HepG2 (cell line): Measurements from ENCODE around the gene CLCNKA. TPM values are rescaled to one million over a fixed set of nuclear protein-coding genes. Genes with fewer than 3 reads are reported as not detected.

ENCODE experiments used
- BORCS8-MEF2B ChIP-seq: sonication (generic); formaldehyde crosslinking; IDR thresholded peaks from 2 replicates; pipeline ENCODE4 v1.8.0; 2022; ENCODE audit warnings: mild to moderate bottlenecking, missing genetic modification reagents
- MAFK ChIP-seq, 2 experiments: IDR thresholded peaks in 1 of 2; conservative IDR thresholded peaks in 1 of 2; 2 replicates each; pipeline ENCODE4 v1.6.1; 2011; ENCODE audit warnings: improper control_type of control experiment in 2 of 2, low read length in 2 of 2
- MEIS1 ChIP-seq: sonication (generic); formaldehyde crosslinking; IDR thresholded peaks from 2 replicates; pipeline ENCODE4 v1.9.0; 2021; ENCODE audit warnings: mild to moderate bottlenecking, missing genetic modification reagents, moderate library complexity, borderline replicate concordance
- NCOA5 ChIP-seq: sonication (generic); formaldehyde crosslinking; IDR thresholded peaks from 2 replicates; pipeline ENCODE4 v1.4.0; 2020; ENCODE audit warnings: missing genetic modification reagents
- POLR2AphosphoS2 ChIP-seq: IDR thresholded peaks from 2 replicates; pipeline ENCODE4 v1.6.1; 2011; ENCODE audit warnings: low read depth, low read length, improper control_type of control experiment
- SMAD3 ChIP-seq: sonication (generic); formaldehyde crosslinking; IDR thresholded peaks from 2 replicates; pipeline ENCODE4 v1.4.0; 2020; ENCODE audit warnings: missing genetic modification reagents
- SOX5 ChIP-seq: IDR thresholded peaks from 2 replicates; pipeline ENCODE4 v1.6.1; 2016; ENCODE audit warnings: borderline replicate concordance
- TBX3 ChIP-seq: fragments of 450-650 bp; IDR thresholded peaks from 2 replicates; pipeline ENCODE4 v1.6.1; 2017; ENCODE audit warnings: antibody characterized with exemption, mild to moderate bottlenecking, inconsistent platforms, borderline replicate concordance
- TEAD2 ChIP-seq: sonication (generic); formaldehyde crosslinking; IDR thresholded peaks from 2 replicates; pipeline ENCODE4 v1.9.0; 2021; ENCODE audit warnings: missing genetic modification reagents
- TEAD3 ChIP-seq: optimal IDR thresholded peaks from 2 replicates; pipeline ENCODE3; 2016; ENCODE audit warnings: borderline replicate concordance
- TOPORS ChIP-seq: sonication (generic); formaldehyde crosslinking; IDR thresholded peaks from 2 replicates; pipeline ENCODE4 v1.8.0; 2023; ENCODE audit warnings: mild to moderate bottlenecking, missing genetic modification reagents
- ZFP41 ChIP-seq: sonication (generic); formaldehyde crosslinking; IDR thresholded peaks from 2 replicates; pipeline ENCODE4 v1.4.0; 2020; ENCODE audit warnings: mild to moderate bottlenecking, missing genetic modification reagents, borderline replicate concordance
- ZFX ChIP-seq: sonication (generic); formaldehyde crosslinking; IDR thresholded peaks from 2 replicates; pipeline ENCODE4 v1.4.0; 2020; ENCODE audit warnings: mild to moderate bottlenecking, low read depth, missing genetic modification reagents, moderate library complexity
- ZMYM3 ChIP-seq: sonication (generic); formaldehyde crosslinking; IDR thresholded peaks from 2 replicates; pipeline ENCODE4 v1.5.1; 2020; ENCODE audit warnings: mild to moderate bottlenecking, missing genetic modification reagents
- ZNF101 ChIP-seq: sonication (generic); formaldehyde crosslinking; IDR thresholded peaks from 2 replicates; pipeline ENCODE4 v1.4.0; 2020; ENCODE audit warnings: mild to moderate bottlenecking, low read depth, missing genetic modification reagents, borderline replicate concordance
- ZNF549 ChIP-seq: sonication (generic); formaldehyde crosslinking; IDR thresholded peaks from 2 replicates; pipeline ENCODE4 v1.5.0; 2020; ENCODE audit warnings: missing genetic modification reagents
- ZNF782 ChIP-seq: sonication (generic); formaldehyde crosslinking; IDR thresholded peaks from 2 replicates; pipeline ENCODE4 v1.4.0; 2020; ENCODE audit warnings: missing genetic modification reagents, mild to moderate bottlenecking, borderline replicate concordance
- polyA plus RNA-seq, 8 experiments: library from polyadenylated mRNA; depleted of rRNA in 3 of 8; stranded (reverse) in 7 of 8; unstranded in 1 of 8; fragments of >200 nt; fragmentation: Illumina TruSeq in 4 of 8; extraction: Trizol in 4 of 8; gene quantifications; 2 replicates each; pipeline versions ENCODE4 v1.2.1 to v1.2.3, GENCODE V29; 2011 to 2016; ENCODE audit warnings: low read depth in 4 of 8, missing spikeins in 1 of 8, mixed read lengths in 1 of 8; ENCODE audit not compliant: insufficient read depth in 1 of 8
- total RNA-seq, 5 experiments: library from RNA; depleted of rRNA; stranded (reverse); fragments of >200 nt; fragmentation: Illumina TruSeq; extraction: Trizol; gene quantifications; 2 replicates each; pipeline ENCODE4 v1.2.3, GENCODE V29; 2016; ENCODE audit warnings: low read depth in 1 of 5
- TF ChIP-seq, protein P1 (sequence below), 2 experiments: fragments of 450-650 bp in 1 of 2; sonication (generic) in 1 of 2; formaldehyde crosslinking; IDR thresholded peaks; 2 replicates each; pipeline versions ENCODE4 v1.5.0 to v1.8.0; 2020 to 2022; ENCODE audit warnings: mild to moderate bottlenecking in 1 of 2, missing genetic modification reagents in 1 of 2
- TF ChIP-seq, protein P2 (sequence below): sonication (generic); formaldehyde crosslinking; conservative IDR thresholded peaks from 2 replicates; pipeline ENCODE4 v1.8.0; 2022; ENCODE audit warnings: missing genetic modification reagents
- TF ChIP-seq, protein P3 (sequence below): sonication (generic); formaldehyde crosslinking; IDR thresholded peaks from 2 replicates; pipeline ENCODE4 v1.5.1; 2020; ENCODE audit warnings: missing genetic modification reagents, mild to moderate bottlenecking, borderline replicate concordance
- TF ChIP-seq, protein P4 (sequence below): sonication (generic); formaldehyde crosslinking; IDR thresholded peaks from 2 replicates; pipeline ENCODE4 v1.8.0; 2022; ENCODE audit warnings: missing genetic modification reagents, low read depth, mild to moderate bottlenecking, borderline replicate concordance
- TF ChIP-seq, protein P5 (sequence below): sonication (generic); formaldehyde crosslinking; IDR thresholded peaks from 2 replicates; pipeline ENCODE4 v1.4.0; 2020; ENCODE audit warnings: missing genetic modification reagents
- TF ChIP-seq, protein P6 (sequence below): sonication (generic); formaldehyde crosslinking; IDR thresholded peaks from 2 replicates; pipeline ENCODE4 v1.4.0; 2020; ENCODE audit warnings: mild to moderate bottlenecking, missing genetic modification reagents

The CLCNKA gene
- total and polyA plus RNA-seq, 2 of the 13 experiments (the other 11 are each of a cell fraction or from before 2014, with no cell fraction given), result 0.03 TPM; not detected in 1

DNA sequence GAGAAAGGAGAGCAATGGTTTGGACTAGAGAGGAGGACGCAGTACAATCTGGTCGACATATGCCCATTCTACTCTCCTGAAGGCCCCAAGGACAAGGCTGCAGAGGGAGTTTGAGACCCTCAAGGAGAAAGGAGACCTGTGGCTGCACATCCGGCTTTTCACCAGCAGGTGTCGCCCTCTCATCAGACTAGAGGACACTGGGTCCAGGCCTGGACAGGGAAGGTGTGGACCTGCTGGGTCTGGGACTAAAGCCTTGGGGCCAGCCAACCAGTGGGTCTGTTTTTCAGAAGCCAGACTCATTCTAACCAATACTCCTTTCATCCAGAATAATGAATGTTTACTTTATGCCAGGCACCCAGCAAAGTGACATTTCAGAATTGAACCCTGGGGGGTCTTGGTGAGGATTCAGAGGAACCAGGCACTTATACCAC, 12.8 kb upstream of the CLCNKA start (continued):
- TF ChIP-seq ZFX (CRISPR knock-in tag) (peak; percentile 43), POLR2AphosphoS2 (no peak), ZFP41 (no peak), ZNF549 (CRISPR knock-in tag) (no peak), BORCS8-MEF2B (CRISPR knock-in tag) (peak; percentile 51; the same call in 1 of the 2 replicates), ZNF782 (CRISPR knock-in tag) (no peak), SMAD3 (CRISPR knock-in tag) (0 out of 2 replicates have a peak, but pooled peaks have one; percentile 52), TEAD3 (no peak), NCOA5 (CRISPR knock-in tag) (no peak), TBX3 (no peak), TEAD2 (CRISPR knock-in tag) (no peak), SOX5 (CRISPR knock-in tag) (no peak), TOPORS (CRISPR knock-in tag) (no peak), MAFK (conservative IDR thresholded peaks at IDR 0.05 in 1 of 2, IDR thresholded peaks at IDR 0.05 in 1 of 2; ENCODE audit: low read length in 2 of 2) (no peak), ZMYM3 (CRISPR knock-in tag) (no peak), MEIS1 (no peak), ZNF101 (CRISPR knock-in tag) (no peak)
- TF ChIP-seq, protein P1, sequence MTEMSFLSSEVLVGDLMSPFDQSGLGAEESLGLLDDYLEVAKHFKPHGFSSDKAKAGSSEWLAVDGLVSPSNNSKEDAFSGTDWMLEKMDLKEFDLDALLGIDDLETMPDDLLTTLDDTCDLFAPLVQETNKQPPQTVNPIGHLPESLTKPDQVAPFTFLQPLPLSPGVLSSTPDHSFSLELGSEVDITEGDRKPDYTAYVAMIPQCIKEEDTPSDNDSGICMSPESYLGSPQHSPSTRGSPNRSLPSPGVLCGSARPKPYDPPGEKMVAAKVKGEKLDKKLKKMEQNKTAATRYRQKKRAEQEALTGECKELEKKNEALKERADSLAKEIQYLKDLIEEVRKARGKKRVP (CRISPR knock-in tag; IDR thresholded peaks at IDR 0.05), result no peak
- TF ChIP-seq, protein P2, sequence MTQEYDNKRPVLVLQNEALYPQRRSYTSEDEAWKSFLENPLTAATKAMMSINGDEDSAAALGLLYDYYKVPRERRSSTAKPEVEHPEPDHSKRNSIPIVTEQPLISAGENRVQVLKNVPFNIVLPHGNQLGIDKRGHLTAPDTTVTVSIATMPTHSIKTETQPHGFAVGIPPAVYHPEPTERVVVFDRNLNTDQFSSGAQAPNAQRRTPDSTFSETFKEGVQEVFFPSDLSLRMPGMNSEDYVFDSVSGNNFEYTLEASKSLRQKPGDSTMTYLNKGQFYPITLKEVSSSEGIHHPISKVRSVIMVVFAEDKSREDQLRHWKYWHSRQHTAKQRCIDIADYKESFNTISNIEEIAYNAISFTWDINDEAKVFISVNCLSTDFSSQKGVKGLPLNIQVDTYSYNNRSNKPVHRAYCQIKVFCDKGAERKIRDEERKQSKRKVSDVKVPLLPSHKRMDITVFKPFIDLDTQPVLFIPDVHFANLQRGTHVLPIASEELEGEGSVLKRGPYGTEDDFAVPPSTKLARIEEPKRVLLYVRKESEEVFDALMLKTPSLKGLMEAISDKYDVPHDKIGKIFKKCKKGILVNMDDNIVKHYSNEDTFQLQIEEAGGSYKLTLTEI, result no peak
- TF ChIP-seq, protein P3, sequence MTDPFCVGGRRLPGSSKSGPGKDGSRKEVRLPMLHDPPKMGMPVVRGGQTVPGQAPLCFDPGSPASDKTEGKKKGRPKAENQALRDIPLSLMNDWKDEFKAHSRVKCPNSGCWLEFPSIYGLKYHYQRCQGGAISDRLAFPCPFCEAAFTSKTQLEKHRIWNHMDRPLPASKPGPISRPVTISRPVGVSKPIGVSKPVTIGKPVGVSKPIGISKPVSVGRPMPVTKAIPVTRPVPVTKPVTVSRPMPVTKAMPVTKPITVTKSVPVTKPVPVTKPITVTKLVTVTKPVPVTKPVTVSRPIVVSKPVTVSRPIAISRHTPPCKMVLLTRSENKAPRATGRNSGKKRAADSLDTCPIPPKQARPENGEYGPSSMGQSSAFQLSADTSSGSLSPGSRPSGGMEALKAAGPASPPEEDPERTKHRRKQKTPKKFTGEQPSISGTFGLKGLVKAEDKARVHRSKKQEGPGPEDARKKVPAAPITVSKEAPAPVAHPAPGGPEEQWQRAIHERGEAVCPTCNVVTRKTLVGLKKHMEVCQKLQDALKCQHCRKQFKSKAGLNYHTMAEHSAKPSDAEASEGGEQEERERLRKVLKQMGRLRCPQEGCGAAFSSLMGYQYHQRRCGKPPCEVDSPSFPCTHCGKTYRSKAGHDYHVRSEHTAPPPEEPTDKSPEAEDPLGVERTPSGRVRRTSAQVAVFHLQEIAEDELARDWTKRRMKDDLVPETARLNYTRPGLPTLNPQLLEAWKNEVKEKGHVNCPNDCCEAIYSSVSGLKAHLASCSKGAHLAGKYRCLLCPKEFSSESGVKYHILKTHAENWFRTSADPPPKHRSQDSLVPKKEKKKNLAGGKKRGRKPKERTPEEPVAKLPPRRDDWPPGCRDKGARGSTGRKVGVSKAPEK, result no peak
- TF ChIP-seq, protein P4, sequence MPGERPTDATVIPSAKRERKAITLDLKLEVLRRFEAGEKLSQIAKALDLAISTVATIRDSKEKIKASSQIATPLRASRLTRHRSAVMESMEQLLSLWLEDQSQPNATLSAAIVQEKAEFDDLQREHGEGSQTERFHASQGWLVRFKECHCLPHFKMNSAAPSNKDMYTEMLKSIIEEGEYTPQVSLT (CRISPR knock-in tag), result no peak
- TF ChIP-seq, protein P5, sequence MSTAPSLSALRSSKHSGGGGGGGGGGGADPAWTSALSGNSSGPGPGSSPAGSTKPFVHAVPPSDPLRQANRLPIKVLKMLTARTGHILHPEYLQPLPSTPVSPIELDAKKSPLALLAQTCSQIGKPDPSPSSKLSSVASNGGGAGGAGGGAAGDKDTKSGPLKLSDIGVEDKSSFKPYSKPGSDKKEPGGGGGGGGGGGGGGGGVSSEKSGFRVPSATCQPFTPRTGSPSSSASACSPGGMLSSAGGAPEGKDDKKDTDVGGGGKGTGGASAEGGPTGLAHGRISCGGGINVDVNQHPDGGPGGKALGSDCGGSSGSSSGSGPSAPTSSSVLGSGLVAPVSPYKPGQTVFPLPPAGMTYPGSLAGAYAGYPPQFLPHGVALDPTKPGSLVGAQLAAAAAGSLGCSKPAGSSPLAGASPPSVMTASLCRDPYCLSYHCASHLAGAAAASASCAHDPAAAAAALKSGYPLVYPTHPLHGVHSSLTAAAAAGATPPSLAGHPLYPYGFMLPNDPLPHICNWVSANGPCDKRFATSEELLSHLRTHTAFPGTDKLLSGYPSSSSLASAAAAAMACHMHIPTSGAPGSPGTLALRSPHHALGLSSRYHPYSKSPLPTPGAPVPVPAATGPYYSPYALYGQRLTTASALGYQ, result no peak
- TF ChIP-seq, protein P6, sequence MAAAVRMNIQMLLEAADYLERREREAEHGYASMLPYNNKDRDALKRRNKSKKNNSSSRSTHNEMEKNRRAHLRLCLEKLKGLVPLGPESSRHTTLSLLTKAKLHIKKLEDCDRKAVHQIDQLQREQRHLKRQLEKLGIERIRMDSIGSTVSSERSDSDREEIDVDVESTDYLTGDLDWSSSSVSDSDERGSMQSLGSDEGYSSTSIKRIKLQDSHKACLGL (CRISPR knock-in tag), result no peak
